NCI-H146 treated with DMSO at 0.1 percent for 48 hours (cell line): ENCODE results near the gene MME.

Experiments
- DNase-seq: peaks from one replicate; lab custom pipeline; 2025; ENCODE audit not compliant: unreplicated experiment; lab: John Stamatoyannopoulos, UW

MME gene

DNA sequence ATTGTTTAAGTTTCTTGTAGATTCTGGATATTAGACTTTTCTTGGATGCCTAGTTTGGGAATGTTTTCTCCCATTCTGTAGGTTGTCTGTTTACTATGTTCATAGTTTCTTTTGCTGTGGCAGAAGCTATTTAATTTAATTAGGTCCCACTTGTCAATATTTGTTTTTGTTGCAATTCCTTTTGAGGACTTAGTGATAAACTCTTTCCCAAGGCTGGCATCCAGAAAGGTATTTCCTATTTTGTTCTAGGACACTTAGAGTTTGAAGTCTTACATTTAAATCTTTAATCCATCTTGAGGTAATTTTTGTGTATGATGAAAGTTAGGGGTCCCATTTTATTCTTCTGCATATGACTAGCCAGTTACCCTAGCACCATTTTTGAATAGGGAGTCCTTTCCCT is 54.9 kb downstream of the MME start:
- no peak for DNase-seq

DNA sequence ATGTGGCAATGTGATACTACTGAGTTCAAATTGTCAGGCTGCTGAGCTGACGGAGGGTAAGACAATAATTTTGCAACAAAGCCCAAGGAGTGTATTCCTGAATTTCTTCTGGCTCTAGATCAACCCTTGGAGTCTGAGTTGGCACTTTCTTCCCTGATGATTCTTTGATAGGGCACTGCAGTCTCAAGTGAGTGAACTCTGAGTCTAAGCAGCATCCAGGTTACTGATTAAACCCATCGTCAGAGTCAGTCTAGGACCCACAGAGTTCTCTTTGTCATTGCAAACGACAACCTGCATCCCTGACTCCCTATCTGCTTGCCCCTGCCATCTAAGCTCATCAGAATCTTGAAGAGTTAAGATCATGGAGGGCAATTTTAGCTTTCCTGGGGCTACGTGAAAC is 58.6 kb downstream of the MME start:
- no peak for DNase-seq

DNA sequence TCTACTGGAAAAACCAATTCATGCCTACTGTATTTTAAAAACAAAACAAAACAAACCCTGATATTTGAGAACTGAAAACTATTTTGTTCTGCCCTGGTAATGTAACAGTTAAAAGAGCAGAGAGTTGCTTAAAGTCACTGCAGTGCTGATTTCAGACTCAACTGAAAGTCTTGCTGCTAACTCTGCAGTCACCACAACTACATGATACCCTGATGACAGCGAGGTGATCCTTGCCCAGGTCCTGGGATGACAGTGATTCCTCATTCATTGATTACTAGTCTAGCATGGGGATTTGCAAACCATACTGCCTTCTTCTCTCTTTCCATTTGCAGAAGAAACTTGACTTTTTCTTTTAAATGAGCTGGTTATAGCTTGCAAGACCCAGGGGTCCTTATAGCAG is 67.5 kb downstream of the MME start:
- no peak for DNase-seq

DNA sequence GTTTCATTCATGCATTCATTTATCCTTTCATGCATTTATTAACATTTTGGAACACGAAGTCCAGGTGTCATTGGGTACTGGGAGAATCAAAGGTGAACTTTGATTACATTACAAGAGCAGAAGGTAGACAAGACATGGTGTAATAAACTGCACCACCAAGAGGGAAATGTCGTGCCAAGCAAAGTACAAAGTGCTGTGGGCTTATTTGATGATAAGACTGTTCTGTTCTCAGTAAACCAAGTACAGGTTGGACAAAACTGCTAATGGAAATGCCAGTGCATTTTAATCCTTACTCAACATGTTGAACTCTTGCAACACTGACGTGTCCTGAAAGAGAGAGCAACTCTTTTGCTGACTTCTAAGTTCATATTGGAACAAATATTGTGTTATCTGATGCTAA is 69.4 kb downstream of the MME start:
- DNase-seq: no peak

DNA sequence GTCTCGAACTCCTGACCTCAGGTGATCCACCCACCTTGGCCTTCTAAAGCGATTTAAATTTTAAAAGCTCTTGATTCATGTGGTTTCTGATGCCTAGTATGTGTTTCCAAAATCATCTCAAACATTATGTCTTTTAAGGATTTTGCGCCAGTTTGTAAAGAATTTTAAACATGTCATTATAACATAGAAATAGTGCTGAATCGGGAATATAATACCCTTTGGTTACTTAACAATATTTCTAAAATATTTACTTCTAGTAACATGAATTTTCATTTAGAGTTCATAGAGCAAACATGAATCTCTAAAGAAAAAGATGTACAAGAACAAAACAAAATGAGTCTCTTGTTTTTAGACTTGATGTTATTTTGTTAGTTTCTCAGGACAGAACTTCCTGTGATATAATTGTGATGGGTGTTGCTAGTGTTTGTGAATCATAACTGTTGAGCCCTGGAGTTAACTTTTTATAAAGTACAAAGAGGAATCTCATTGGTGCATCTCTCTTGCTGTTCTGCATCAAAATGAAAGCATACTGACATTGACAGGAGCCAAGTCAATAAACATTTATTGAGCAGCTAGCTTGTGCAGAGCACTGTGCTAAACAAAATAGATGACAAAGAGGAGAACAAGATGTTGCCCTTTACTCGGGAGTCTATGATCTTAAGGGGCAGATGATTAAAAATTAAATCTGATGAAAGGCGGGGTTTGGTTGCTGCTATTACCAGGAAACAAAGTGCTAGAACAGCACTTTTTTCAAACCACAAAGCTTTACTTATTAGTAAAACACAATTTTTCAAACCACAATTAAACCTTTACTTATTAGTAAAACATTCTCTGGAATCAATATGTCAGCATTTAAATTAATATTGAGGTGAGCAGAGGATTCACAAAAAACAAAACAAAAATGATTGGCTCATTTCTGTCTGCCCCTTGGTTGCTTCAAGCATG is 73.4 kb downstream of the MME start:
- DNase-seq: no peak

DNA sequence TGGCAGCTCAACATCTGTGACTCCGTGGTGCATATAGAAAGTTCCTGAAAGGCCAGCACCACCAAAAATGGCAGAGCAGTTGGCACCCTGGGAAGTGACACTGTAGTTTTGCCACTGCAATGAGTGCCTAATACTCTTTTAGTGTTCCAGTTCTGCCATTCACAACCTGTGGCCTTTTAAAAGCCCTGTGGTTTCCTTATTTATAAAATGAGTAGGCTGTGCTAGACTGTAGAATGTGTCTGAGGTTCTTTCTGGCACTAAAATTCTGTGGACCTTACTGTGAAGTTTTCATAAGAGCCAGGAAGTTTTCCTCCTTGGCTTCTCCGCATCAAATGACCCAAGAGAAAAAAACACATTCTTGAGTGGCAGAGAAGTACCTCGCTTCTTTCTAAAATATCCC is 74.1 kb downstream of the MME start:
- no peak for DNase-seq

DNA sequence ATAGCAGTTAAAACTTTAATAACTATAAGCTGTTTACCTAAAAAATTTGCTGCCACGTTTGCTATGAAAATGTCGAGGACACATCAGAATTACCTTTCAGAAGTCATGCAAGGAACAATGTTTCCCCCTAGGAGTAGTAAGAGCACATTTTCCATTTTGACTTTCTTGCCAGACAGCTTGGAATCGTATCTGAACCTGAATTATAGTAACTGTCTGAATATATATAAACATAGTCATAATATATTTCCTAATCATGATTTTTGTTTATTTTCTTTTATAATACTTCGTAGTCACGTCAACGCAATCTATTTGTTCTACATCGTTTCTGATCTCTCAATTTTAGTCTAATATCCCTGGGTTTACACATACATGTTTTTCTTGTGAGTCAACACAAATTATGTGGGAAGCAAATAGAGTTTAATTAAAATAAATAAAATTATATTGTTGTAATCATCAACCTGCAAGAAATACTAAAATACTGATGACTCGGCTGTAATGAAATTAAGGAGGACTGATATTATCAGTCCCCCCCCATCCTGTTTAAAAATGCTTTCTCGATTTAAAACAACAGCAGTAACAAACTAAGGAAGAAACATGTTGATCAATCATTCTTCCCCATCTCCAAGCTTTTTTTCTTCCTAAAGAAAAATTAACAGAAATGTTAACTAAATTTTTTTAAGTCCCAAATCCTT is 78.4 kb downstream of the MME start:
- DNase-seq: no peak

DNA sequence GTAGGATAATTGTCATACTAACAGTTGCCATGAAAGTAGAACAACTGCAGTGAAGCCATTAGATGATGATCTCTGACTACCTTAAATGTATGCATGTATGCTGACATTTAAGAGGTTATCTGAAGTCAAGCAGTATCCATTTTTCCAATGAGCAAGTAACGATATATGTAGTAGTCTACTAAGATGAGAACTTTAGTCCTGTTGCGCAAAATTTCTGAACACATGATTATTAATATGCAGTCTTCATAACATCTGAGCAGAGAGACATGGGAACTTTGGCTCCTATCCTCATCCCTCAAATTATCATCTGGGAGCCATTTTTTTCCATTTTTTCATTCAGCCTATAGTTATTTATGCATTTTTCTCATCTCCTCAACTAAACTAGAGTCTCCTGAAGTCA is 79.2 kb downstream of the MME start:
- DNase-seq: no peak

DNA sequence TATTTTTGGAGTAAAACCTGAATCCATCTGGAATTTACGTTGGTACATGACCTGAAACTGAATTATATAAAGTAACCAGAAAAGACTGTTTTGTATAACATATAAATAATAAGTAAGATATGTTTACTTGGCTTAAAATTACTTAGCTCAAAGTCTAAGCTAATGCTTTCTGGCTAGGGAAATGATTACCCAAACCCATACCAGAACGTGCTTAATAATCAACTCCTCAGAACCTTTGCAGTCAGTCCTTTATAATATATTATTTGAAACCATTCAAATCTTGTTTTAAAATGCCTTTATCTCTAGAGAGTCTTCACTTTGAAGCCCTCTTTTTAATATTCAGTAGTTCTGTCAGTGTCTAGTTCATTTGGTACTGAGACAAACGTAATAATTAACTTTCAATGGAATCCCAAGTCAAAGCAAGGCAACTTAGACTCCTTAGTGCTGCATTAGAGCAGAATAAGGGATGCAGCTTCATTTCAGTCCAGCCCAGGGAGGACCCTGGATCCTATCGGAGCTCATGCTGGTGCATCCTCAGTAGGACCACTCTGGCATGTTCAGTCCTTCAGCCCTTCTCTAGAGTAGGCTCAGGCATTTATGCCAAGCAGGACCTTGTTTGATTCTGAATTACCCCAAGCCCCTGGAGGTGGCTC is 81.6 kb downstream of the MME start:
- DNase-seq: no peak

DNA sequence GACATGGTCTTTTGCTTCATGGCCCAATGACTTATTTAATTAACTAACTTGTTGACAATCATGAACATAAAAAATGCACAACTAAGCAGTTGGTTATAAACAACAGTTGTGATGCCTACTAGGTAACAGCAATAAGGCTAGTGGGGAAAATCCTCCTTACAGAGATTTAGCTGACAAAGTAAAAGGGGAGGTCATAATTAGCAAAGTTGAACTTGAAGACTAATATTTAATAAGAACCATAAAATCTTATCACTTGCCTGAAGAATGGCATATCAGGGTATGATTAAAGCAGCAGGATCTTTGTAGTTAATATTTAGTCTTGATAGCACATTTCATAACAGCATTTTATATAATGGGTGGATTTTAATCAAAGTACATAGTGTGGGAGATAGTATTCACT is 84.2 kb downstream of the MME start:
- DNase-seq: no peak

DNA sequence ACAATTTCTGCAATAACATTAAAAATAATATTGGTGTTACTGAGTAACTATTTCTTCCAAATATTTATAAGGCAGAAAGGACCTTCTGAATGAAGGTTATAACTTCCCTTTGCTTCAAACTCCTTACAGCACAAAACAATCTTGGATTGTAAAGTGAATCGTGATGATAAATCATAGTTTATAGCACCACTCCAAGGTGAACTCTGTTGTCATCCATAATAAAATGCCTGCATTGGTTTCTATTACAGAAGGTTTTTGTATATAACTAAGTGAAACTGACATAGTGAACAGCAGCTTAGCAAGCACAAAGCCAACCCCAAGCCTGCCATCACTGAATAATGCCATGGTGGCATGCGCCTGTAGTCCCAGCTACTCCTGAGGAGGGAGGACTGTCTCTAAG is 86.3 kb downstream of the MME start:
- DNase-seq: no peak

DNA sequence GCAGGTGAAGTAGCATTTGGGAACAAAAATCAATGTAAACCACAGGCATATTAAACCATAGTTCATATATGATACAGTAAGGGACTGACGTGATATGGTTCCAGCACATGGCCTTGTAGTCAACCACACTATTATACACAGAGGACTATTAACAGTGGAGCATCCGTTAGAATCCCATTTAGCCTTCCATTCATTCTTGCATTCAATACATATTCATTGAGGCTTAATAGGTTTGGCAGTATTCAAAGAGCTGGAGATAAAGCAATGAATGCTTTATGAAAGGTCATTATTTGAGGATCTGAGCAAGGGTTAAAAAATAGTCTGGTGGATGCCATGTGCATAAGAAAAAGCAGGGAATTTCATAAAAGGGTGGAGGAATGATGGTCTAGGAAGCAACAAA is 89.1 kb downstream of the MME start:
- DNase-seq: no peak

DNA sequence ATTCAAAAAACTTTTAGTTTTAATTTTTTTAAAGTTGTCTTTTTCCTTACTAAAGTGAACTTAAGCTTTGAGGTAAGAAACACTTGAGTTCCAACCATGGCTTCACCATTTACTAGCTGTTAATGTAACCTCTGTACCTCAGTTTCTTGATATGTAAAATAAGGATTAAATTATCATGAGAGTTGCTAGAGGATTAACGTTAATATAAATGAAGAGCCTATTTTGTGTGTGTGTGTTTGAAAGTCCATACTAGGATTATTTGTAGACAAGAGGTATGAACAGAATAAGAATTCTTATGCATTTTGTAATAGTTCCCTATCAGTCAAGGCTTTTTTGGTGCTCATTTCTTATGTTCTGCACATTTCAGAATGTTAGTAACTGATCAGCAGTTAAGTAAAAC is 93.7 kb downstream of the MME start:
- no peak for DNase-seq

DNA sequence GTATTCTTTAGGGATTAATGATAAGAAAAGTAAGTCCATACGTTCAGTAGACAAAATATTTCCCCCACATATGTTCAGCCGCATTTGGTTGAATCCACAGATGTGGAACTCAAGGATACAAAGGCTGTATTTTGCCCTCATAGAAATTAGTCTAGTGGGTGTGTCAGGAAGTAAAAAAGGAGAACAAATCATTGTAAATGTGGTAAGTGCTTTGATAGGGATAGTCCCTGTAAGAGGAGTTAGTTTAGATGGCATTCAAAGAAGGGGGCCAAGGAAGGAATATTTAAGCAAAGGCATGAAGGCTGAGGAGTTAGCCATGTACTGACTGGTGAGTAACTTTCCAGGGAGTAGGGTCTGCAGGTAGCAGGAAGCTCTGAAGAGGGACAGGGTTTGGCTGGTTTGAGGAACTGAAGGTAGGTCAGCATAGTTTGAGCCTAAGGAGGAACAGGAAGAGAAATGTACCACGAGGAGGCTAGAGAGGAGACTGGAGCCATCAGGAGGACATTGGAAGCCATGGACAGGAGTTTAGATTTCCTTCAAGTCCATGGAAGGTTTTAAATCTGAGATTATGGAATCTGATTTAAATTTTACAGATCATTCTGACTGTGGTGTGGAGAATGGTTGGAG is 98.8 kb downstream of the MME start:
- no peak for DNase-seq

DNA sequence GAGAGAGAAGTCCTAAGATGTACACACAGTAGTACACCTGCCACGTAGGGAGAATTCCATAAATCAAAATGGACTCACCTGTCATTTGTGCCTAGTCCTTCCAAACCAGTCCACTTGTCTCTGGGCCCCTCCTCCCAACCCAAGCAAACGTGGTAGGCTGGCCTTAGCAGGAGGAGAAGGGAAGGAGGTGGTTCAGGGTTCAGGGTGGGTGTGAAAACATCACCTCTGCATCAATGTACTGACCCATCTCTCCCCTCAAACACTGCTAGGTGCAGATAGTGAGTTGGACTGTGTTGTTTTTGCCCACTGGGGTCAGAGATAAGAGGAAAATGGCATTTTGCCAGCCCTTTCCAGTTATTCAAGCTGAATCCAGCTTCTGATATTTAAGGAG is 99.3 kb downstream of the MME start:
- no peak for DNase-seq

DNA sequence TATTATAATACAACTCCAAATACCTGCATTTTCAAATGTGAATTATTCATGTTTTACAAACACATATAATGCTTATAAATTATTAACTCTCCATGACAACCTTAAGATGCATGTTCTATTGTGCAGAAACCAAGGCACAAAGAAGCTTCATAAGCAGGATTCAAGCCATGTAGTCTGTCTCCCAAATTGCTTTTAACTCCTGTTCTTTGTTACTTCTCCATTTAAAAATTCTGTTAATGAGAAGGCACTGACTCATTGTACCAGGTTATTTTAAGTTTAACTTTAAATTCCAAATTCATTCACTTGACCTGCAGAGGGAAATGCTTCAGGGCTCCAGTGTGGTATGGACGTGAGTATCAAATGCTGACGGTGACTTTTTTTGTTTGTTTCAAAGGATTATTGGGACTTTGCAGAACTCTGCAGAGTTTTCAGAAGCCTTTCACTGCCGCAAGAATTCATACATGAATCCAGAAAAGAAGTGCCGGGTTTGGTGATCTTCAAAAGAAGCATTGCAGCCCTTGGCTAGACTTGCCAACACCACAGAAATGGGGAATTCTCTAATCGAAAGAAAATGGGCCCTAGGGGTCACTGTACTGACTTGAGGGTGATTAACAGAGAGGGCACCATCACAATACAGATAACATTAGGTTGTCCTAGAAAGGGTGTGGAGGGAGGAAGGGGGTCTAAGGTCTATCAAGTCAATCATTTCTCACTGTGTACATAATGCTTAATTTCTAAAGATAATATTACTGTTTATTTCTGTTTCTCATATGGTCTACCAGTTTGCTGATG is 100.0 kb downstream of the MME start:
- no peak for DNase-seq

DNA sequence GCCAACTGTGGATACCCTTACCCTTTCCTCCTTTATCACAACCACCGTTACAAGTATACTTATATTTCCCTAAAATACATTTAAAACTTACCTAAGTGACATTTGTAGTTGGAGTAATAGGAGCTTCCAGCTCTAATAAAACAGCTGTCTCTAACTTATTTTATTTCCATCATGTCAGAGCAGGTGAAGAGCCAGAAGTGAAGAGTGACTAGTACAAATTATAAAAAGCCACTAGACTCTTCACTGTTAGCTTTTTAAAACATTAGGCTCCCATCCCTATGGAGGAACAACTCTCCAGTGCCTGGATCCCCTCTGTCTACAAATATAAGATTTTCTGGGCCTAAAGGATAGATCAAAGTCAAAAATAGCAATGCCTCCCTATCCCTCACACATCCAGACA is 102.3 kb downstream of the MME start:
- DNase-seq: no peak

DNA sequence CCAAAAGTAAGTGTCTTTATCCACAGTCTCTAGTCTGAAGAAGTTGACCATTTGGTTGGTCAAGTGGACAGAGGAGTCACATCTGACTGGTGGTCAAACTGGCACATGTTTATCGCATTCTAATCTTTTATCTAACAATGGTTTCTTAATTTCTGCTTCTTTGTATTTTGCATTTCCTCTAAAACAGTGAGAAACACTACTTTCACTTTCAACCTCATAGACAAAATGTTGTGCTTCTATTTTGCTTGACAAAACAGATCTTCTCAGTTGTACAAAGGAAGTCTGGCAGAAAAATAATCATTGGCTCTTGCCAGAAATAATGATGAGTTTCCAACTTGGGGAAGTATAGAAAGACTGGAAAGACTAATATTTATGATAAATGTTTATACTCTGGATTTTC is 103.9 kb downstream of the MME start:
- no peak for DNase-seq

DNA sequence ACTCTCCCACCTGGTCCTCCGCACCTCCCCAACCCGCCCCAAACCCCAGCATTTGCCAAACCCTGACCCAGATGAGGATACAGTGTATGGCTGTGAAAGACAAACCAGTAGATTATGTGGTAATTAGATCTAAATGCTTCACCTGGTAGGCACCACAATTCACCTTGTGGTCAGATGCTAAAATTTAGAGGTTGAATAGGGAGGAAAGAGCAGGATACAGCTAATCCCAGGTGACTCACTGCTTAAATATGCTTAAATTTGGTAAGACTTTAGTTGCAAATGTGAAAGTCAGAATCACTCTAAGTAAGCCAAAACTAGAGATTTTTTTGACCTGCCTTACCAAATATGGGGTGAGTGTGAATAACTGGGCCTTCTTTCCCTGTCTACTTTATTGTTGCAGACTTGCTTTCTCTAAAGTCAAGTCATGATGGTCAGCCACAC is 105.5 kb downstream of the MME start:
- no peak for DNase-seq

DNA sequence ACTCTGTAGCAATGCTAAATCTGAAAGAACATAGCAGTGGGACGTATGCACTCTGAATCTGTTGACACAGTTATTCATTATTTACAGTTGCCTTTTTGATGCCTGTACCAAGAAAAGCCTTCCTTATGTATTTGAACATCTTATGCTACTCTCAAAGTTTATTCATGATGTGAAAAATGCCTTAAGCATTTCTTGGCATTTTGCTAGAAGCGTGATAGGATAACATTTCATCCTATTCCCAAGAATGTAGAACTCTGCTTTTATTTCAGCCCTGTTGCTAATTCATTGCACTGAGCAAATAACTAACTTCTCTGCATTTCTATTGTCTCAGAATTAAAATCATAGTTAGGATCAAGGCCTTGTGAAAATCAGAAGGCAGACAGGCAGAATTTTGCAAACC is 107.9 kb downstream of the MME start:
- no peak for DNase-seq

DNA sequence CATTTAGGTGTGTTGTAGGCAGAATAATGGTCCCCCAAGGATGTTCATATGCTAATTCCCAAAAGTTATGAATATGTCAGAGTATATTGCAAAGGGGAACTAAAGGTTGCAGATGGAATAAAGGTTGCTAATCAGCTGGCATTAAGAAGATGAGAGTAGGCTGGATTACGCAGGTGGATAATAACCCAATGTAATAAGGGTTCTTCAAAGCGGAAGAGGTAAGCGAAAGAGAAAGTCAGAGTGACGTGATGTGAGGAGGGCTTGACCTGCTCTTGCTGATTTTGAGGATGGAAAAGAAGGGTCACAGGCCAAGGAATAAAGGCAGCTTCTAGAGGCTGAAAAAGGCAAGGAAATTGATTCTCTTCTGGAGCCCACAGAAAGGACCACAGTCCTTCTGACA is 109.4 kb downstream of the MME start:
- no peak for DNase-seq
